HG03039 (cell line): ENCODE measurements around the gene COL20A1.
"Not testable (repeated sequence)": the region's sequence is repeated elsewhere in the genome, so short reads cannot be mapped to it uniquely, and the experiment has no call there.

Experiments
- ATAC-seq: cut with Tn5 transposase; IDR thresholded peaks from one replicate; pipeline ENCODE4 v1.9.1; 2021; ENCODE audit warnings: mild to moderate bottlenecking, moderate library complexity; ENCODE audit not compliant: unreplicated experiment

The COL20A1 gene

GRCh38 chr20:63330940-63331339, 38.0 kb downstream of the COL20A1 start:
- ATAC-seq: no peak

GRCh38 chr20:63331741-63332400, 38.9 kb downstream of the COL20A1 start:
- ATAC-seq: no peak

DNA sequence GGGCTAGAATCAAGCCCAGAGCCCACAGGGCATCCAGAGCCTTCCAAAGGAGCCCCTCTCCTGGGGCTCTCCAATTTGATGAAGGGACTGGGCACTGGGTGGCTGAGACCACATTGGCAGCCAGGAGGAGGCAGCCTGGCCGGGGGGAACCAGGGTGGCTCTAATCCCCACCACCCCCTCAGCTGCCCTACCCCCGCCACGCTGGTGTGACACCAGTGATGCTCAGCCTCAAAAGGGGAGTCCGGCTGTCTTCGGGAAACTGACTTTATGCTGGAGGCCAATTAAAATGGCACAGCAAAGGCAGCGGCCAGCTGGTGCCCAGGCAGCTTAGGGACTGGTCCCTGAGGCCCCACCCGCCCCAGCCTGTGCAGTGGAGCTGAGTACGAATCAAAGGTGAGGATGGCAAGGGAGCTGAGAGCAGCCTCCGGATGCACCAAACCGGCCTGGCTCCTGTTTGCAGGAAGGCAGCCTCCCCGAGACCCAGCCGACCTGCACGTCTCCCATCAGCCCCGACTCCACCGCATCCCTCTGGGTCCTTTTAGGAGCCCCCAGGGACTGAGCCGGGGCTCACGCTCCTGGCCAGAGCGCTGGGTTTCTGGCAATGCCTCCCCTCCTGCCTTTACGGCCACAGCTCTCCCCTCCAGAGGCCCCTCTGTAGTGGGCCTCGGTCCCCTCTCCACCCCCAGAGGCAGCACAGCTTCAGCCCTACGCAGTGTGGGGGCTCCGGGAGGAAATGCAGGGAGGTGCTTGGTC, 39.7 kb downstream of the COL20A1 start:
- ATAC-seq: no peak

GRCh38 chr20:63333241-63333836, 40.4 kb downstream of the COL20A1 start:
- no peak for ATAC-seq

- no peak for ATAC-seq
These were observed 41.4 kb downstream of the COL20A1 start for GRCh38 chr20:63334356-63334755.

- ATAC-seq: not testable (repeated sequence)
These were observed 42.1 kb downstream of the COL20A1 start for GRCh38 chr20:63335060-63335459.

- ATAC-seq: no peak
These were observed 42.7 kb downstream of the COL20A1 start for GRCh38 chr20:63335711-63336110.

- ATAC-seq: no peak
These were observed 43.3 kb downstream of the COL20A1 start for GRCh38 chr20:63336232-63336752.

DNA sequence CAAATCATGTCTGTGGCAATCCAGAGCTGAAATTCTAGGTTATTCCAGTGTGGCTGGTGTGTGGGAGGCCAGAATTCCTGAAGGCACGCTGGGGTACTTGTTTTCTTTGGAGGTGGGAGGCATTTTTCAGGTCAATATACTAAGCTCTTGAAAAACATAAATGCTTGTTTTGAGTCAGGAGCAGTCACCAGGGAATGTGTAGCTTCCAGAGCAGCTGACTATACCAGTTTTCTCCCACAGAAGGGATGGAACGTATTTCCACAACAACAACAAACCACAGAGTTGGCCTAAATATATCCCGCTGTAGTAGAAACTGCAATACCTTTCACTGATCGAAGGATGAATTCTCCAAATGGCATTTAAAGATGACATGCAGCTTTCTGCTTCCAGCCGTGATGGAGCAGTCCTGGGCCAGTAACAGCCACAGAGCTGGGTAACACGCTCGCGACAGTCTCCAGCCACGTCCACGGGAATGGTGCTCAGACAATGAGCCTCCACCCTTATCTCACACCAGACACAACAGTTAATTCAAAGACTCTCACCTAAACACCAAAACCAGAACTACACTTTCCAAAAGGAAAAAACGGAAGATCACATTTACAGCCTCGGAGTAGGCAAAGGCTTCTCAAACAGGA, 44.9 kb downstream of the COL20A1 start:
- ATAC-seq: no peak

DNA sequence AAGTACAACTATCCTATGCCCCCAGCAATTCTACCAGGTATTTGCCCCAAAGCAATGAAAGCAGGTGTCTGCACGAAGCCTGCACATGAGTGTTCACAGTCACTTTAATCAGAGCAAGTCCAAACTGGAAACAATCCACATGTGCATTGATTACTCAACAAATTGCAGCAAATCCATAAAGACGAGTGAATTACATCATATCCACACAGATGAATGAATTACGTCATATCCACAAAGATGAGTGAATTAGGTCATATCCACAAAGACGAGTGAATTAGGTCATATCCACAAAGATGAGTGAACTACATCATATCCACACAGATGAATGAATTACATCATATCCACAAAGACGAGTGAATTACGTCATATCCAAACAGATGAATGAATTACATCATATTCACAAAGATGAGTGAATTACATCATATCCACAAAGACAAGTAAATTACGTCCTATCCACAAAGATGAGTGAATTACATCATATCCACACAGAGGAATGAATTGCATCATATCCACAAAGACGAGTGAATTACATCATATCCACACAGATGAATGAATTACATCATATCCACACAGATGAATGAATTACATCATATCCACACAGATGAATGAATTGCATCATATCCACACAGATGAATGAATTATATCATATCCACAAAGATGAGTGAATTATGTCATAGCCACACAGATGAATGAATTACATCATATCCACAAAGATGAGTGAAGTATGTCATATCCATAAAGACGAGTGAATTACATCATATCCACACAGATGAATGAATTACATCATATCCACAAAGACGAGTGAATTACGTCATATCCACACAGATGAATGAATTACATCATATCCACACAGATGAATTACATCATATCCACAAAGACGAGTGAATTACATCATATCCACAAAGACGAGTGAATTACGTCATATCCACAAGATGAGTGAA, 46.4 kb downstream of the COL20A1 start:
- not testable (repeated sequence) for ATAC-seq

- not testable (repeated sequence) for ATAC-seq
These were observed 47.2 kb downstream of the COL20A1 start for GRCh38 chr20:63340158-63340688.

GRCh38 chr20:63342561-63343459, 49.8 kb downstream of the COL20A1 start:
- ATAC-seq: no peak

- ATAC-seq: no peak
These were observed 50.8 kb downstream of the COL20A1 start for GRCh38 chr20:63343460-63344445.

- no peak for ATAC-seq
These were observed 51.8 kb downstream of the COL20A1 start for GRCh38 chr20:63344616-63345327.

DNA sequence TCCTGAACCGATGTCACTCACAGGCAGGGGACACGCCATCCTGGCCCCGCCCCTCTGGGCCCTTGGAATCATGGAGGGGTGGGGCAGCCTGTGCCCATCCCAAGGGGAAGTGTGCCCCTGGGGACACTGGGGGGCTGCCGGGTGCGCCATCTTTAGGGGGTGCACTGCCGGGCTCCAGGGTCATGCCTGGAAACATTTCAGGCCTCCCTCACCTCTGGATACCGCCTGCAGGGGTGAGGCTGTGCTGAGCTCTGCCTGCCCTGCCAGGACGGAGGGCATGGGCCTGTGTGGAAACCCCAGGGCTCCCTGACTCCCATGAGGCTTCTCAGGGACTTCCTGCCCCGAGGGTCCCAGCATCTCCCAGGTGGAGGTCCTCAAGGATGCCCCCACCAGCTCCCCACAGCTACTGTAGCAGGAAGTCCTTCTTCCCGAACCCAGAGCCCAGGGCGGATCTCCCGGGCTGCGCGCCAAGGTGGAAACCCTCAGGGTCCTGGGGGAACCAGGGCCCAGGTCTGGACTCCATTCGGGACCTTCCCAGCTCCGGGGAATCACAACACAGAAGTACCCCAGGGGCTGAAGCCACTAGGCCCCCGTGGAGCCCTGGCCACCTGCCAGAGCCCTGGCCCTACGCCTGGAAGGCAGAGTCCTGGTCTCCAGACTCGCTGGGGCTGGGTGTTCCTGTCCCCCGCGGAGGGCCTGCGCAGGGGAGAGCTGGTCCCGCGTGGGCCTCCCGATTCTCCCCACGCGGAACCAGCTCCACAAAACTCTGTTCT, 52.5 kb downstream of the COL20A1 start:
- no peak for ATAC-seq
